DND-41 (cell line): ENCODE data around the gene ART4.

Source experiments
- ATAC-seq: fragments of 200-7000 bp; cut with Tn5 transposase; 3 replicates; pipeline ENCODE4 v1.9.1; 2021; ENCODE audit warnings: low read depth; ENCODE audit not compliant: insufficient read depth
- DNase-seq: peaks from one replicate; pipeline ENCODE4 v3.0.0-alpha.2; 2020
- H2AFZ ChIP-seq: 2 replicates; pipeline ENCODE4 v1.6.0; 2012; ENCODE audit warnings: low read depth, low read length
- H3K27ac ChIP-seq: 2 replicates; pipeline ENCODE4 v1.5.1; 2012; ENCODE audit warnings: low read length, inconsistent platforms
- H3K27me3 ChIP-seq: fragments of 200-600 bp; sonication (generic); 2 replicates; pipeline ENCODE4 v1.6.0; 2012; ENCODE audit warnings: low read length, mild to moderate bottlenecking, inconsistent platforms; ENCODE audit not compliant: insufficient read depth, poor library complexity
- H3K36me3 ChIP-seq: 2 replicates; pipeline ENCODE4 v1.5.1; 2012; ENCODE audit warnings: low read length, inconsistent platforms; ENCODE audit not compliant: insufficient read depth
- H3K4me1 ChIP-seq: 2 replicates; pipeline ENCODE4 v1.5.1; 2012; ENCODE audit warnings: mild to moderate bottlenecking, low read length; ENCODE audit not compliant: insufficient read depth
- H3K4me2 ChIP-seq: 2 replicates; pipeline ENCODE4 v1.6.0; 2012; ENCODE audit warnings: mild to moderate bottlenecking, moderate library complexity, low read length, inconsistent platforms; ENCODE audit not compliant: insufficient read depth
- H3K4me3 ChIP-seq, 2 experiments: fragments of 200-600 bp in 1 of 2; shearing (Covaris generic) in 1 of 2; 2 replicates each; pipeline ENCODE4 v1.5.1; 2012 to 2016; ENCODE audit warnings: inconsistent platforms in 2 of 2, low read length in 2 of 2, mild to moderate bottlenecking in 2 of 2, low read depth in 1 of 2, moderate library complexity in 1 of 2
- H3K79me2 ChIP-seq: 2 replicates; pipeline ENCODE4 v1.6.0; 2012; ENCODE audit warnings: low read length, inconsistent platforms; ENCODE audit not compliant: insufficient read depth
- H3K9ac ChIP-seq: 2 replicates; pipeline ENCODE4 v1.6.0; 2012; ENCODE audit warnings: low read depth, mild to moderate bottlenecking, inconsistent platforms, low read length, moderate library complexity
- H3K9me3 ChIP-seq: 2 replicates; pipeline ENCODE4 v1.5.1; 2012; ENCODE audit warnings: low read length, moderate library complexity, mild to moderate bottlenecking, inconsistent platforms; ENCODE audit not compliant: insufficient read depth, severe bottlenecking
- H4K20me1 ChIP-seq: 2 replicates; pipeline ENCODE4 v1.6.0; 2012; ENCODE audit warnings: low read length; ENCODE audit not compliant: insufficient read depth
- EZH2 ChIP-seq: IDR thresholded peaks from 3 replicates; pipeline ENCODE4 v1.6.1; 2012; ENCODE audit warnings: borderline replicate concordance, low read depth, mild to moderate bottlenecking, moderate library complexity, low read length, inconsistent platforms; ENCODE audit not compliant: severe bottlenecking
- TF ChIP-seq, protein P1 (sequence below): IDR thresholded peaks from 2 replicates; pipeline ENCODE4 v1.5.1; 2012; ENCODE audit warnings: borderline replicate concordance, low read length, moderate library complexity, mild to moderate bottlenecking; ENCODE audit not compliant: poor library complexity, severe bottlenecking; ENCODE audit errors: extremely low read depth

Gene ART4

DNA sequence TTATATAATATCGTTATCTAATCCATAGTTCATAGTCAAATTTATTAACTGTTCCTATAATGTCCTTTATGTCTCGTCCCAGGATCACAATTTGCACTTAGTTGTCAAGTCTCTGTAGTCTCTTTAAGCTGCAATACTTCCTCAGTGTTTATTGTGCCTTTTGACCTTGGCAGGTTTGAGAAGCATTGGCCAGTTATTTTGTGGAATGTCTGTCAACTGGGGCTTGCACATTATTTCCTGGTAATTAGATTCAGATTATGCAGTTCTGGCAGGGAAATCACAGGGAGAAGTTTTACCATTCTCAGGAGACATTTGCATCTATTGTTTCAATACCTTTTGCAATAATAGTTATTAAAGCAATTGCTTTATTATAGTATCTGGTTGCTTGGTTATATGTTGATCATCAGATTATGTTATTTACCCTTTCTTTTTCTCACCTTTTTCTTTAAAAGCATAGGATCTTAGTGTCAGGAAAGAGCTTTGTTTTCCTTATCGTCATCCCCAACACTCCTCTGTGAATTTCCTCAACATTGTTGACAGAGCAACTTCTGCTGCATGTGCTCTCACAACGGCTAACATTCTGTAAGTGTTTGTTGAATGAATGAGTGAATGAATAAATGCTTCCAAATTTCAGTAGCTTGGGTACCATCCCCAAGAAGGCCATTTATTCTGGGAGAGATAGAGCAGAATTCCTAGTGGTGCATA lies 3.7 kb upstream of the ART4 start:
- H4K20me1 ChIP-seq: no peaks in the 10 kb centered on the region
- ATAC-seq (no peak), DNase-seq (no peak)
- no peaks in the 10 kb centered on the region for H3K9me3 ChIP-seq
- no peak overlapping the region for H3K4me3 ChIP-seq
- no peak overlapping the region for H2AFZ ChIP-seq
- TF ChIP-seq, protein P1, sequence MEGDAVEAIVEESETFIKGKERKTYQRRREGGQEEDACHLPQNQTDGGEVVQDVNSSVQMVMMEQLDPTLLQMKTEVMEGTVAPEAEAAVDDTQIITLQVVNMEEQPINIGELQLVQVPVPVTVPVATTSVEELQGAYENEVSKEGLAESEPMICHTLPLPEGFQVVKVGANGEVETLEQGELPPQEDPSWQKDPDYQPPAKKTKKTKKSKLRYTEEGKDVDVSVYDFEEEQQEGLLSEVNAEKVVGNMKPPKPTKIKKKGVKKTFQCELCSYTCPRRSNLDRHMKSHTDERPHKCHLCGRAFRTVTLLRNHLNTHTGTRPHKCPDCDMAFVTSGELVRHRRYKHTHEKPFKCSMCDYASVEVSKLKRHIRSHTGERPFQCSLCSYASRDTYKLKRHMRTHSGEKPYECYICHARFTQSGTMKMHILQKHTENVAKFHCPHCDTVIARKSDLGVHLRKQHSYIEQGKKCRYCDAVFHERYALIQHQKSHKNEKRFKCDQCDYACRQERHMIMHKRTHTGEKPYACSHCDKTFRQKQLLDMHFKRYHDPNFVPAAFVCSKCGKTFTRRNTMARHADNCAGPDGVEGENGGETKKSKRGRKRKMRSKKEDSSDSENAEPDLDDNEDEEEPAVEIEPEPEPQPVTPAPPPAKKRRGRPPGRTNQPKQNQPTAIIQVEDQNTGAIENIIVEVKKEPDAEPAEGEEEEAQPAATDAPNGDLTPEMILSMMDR: no peak
- TF ChIP-seq EZH2: no peak
- no peaks in the 10 kb centered on the region for H3K79me2 ChIP-seq
- H3K27ac ChIP-seq: no peak overlapping the region
- H3K36me3 ChIP-seq: no peaks in the 10 kb centered on the region
- no peak overlapping the region for H3K4me2 ChIP-seq
- peaks cover 11% of the 10 kb centered on the region for H3K4me1 ChIP-seq
- no peak overlapping the region for H3K9ac ChIP-seq
- H3K27me3 ChIP-seq: no peaks in the 10 kb centered on the region

- Histone ChIP-seq H3K79me2 (no peaks in the 10 kb centered on the region), H4K20me1 (no peaks in the 10 kb centered on the region), H2AFZ (peak overlapping the region; percentile 52; the same call in 1 of the 2 replicates), H3K4me1 (peaks cover 11% of the 10 kb centered on the region), H3K4me2 (no peak overlapping the region), H3K9ac (no peak overlapping the region), H3K4me3 (no peak overlapping the region), H3K27ac (no peak overlapping the region), H3K9me3 (no peaks in the 10 kb centered on the region), H3K27me3 (no peaks in the 10 kb centered on the region), H3K36me3 (no peaks in the 10 kb centered on the region)
- ATAC-seq (no peak), DNase-seq (no peak)
- no peak for TF ChIP-seq EZH2
- TF ChIP-seq, protein P1: no peak
Measured at GRCh38 chr12:14846042-14846587, 2.8 kb upstream of the ART4 start.

GRCh38 chr12:14845350-14845750 lies 2.0 kb upstream of the ART4 start:
- Histone ChIP-seq H3K27ac (peak overlapping the region; percentile 65), H3K9ac (no peak overlapping the region), H3K4me2 (peak overlapping the region; percentile 45), H3K4me3 (no peak overlapping the region), H4K20me1 (no peaks in the 10 kb centered on the region), H3K36me3 (no peaks in the 10 kb centered on the region), H3K9me3 (no peaks in the 10 kb centered on the region), H3K27me3 (no peaks in the 10 kb centered on the region), H2AFZ (peak overlapping the region; percentile 77), H3K4me1 (peaks cover 11% of the 10 kb centered on the region), H3K79me2 (no peaks in the 10 kb centered on the region)
- no peak for TF ChIP-seq EZH2
- TF ChIP-seq, protein P1: peak; percentile 95
- peak; percentile 91 for ATAC-seq
- peak; percentile 63 for DNase-seq
